ENCODE measurements around the gene CZIB. TPM values are rescaled to one million over a fixed set of nuclear protein-coding genes. Genes with fewer than 3 reads are reported as not detected.

Gene CZIB
- total RNA-seq, 1 donor from 2014 or later, result 72.7 TPM

DNA sequence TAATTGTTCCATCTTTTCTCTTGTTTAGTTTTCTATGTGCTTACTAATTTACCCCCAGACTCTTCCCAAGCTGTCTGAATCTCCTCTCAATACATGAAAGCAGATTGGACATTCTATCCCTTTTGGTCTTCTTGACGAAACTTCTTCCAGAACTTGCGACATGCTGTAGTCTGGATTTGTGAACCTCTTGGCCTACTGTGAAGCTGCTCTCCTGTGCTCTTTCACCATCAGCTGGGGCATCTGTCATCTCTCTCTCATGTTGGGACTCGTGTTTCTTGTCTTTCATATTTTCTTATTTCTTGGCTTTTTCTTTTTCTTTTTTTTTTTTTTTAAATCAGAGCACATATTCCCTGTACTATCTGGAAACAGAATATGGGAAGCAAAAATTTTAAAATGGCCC, 17.0 kb downstream of the CZIB start:
- H3K27ac Mint-ChIP-seq, result no peak overlapping the region
- no peak for DNase-seq (ENCODE audit: extremely low spot score, unreplicated experiment)
- H3K36me3 Mint-ChIP-seq, result peaks cover 53% of the 10 kb centered on the region
- no peaks in the 10 kb centered on the region for H3K27me3 Mint-ChIP-seq
- peaks cover 13% of the 10 kb centered on the region for H3K9me3 Mint-ChIP-seq
- TF ChIP-seq, protein P1, sequence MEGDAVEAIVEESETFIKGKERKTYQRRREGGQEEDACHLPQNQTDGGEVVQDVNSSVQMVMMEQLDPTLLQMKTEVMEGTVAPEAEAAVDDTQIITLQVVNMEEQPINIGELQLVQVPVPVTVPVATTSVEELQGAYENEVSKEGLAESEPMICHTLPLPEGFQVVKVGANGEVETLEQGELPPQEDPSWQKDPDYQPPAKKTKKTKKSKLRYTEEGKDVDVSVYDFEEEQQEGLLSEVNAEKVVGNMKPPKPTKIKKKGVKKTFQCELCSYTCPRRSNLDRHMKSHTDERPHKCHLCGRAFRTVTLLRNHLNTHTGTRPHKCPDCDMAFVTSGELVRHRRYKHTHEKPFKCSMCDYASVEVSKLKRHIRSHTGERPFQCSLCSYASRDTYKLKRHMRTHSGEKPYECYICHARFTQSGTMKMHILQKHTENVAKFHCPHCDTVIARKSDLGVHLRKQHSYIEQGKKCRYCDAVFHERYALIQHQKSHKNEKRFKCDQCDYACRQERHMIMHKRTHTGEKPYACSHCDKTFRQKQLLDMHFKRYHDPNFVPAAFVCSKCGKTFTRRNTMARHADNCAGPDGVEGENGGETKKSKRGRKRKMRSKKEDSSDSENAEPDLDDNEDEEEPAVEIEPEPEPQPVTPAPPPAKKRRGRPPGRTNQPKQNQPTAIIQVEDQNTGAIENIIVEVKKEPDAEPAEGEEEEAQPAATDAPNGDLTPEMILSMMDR (conservative IDR thresholded peaks at IDR 0.05), result no peak
- peaks cover under 1% of the 10 kb centered on the region for H3K4me1 Mint-ChIP-seq (ENCODE audit: unreplicated experiment)
- no peak overlapping the region for H3K4me3 Mint-ChIP-seq

DNA sequence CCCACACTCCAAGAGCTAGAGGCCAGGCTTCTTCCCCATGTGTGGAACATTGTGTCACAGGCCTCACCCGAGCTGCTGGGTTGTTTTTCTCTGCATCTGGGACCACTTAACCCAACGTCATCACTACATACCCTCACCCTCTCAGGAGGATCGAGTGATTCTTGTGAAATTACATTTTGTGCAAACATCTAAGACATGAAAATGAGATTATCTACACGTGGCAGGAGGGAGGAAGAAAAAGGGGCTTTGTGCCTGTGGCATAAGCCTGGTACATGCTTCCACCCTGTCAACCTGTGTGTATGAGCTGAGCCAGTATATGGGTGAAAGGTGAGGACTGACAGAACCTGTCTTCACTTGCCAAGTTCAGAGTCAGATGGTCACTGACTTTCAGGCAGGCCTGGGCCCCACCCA, 22.2 kb downstream of the CZIB start:
- peak overlapping the region; percentile 97 for H3K4me3 Mint-ChIP-seq
- TF ChIP-seq, protein P1 (conservative IDR thresholded peaks at IDR 0.05), result no peak
- H3K27me3 Mint-ChIP-seq, result no peaks in the 10 kb centered on the region
- peaks cover 22% of the 10 kb centered on the region for H3K36me3 Mint-ChIP-seq
- peak overlapping the region; percentile 93 for H3K27ac Mint-ChIP-seq
- peaks cover 25% of the 10 kb centered on the region for H3K4me1 Mint-ChIP-seq (ENCODE audit: unreplicated experiment)
- no peak for DNase-seq (ENCODE audit: extremely low spot score, unreplicated experiment)
- no peaks in the 10 kb centered on the region for H3K9me3 Mint-ChIP-seq

DNA sequence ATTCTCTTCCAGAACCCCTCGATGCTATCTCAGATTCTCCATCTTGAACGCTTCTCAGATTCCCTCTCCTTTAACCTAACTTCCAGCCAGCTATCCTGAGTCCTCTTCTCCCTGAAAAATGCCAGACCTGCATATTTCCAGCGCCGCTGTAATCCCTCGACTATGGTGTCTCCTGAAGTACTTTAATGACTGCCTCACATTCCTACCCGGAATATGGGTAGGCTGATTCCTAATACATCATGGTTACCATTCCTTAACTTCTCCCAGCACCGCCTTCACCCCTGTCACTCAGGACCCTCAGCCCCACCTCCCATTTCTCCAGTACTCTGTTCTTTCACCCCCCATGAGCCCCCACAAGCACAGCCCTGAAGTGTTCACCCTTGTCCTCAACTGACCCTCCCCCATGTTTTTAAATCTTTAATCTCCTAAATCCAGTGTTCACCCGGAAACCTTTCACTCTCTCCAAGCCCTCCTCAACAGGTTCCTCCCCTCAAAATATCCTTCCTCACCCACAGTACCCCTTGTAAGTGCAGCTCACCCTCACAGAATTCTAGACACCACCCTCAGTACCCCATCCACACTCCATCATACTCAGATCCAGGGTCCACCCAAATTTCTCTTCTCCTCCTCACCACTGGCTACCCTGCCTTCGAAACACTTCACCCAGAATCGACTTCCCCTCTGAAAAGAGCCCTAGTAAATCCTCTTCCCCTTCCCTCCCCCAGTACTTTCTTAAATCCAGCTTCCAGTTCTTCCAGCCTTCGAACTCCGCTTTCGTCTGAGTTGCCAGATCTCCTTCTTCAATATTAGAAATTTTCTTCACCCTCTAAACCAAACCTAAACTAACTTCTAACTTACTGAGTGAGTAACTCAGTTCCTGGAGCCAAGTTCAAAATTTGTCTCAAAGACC, 22.9 kb downstream of the CZIB start:
- no peak for DNase-seq (ENCODE audit: extremely low spot score, unreplicated experiment)
- Mint-ChIP-seq H3K36me3 (peaks cover 15% of the 10 kb centered on the region), H3K27me3 (no peaks in the 10 kb centered on the region), H3K4me1 (ENCODE audit: unreplicated experiment) (peaks cover 25% of the 10 kb centered on the region), H3K27ac (peak overlapping the region; percentile 93), H3K9me3 (no peaks in the 10 kb centered on the region), H3K4me3 (peak overlapping the region; percentile 97)
- TF ChIP-seq, protein P1 (conservative IDR thresholded peaks at IDR 0.05), result no peak

DNA sequence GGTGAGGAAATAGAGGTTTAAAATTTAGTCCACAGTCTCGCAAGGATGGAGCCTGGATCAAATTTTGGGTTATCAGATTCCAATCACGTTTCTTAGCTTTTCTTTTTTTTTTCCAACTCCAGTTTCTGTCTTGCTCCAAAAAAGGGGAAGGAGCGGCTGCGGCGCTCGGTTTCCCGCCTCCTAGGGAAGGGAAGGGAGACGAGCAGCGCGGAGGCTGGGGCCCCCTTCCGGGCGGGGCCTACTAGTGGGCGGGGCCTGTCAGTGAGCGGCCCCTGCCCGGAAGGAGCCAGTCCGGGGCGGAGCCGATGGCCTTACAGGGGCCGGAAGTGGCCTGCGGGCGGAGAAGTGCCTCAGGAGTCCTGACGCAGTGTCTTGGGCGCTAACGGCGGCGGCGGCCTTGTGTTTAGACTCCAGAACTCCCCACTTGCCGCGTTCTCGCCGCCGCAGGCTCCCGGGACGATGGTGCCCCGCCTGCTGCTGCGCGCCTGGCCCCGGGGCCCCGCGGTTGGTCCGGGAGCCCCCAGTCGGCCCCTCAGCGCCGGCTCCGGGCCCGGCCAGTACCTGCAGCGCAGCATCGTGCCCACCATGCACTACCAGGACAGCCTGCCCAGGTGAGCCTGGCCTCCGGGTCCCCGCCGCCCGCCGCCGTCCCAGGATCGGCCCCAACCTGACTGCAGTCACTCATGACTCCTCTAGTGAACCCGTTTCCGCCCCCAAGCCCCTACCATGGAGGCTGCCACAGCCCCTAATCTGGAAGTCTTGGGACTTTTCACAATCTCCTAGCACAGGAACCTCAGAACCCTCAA, 23.7 kb downstream of the CZIB start, which contains the start of gene CPT2:
Gene CPT2, plus strand, starts transcription at position 340 of the 806 bp plus-strand sequence. Its CDS starts 120 bp downstream, at position 460.
- peak within 1 kb of the TSS; percentile 93 for H3K27ac Mint-ChIP-seq
- peaks cover 13% of the 10 kb centered on the region for H3K36me3 Mint-ChIP-seq
- DNase-seq (ENCODE audit: extremely low spot score, unreplicated experiment), result peak; percentile 92
- H3K27me3 Mint-ChIP-seq, result no peaks in the 10 kb centered on the region
- H3K4me1 Mint-ChIP-seq (ENCODE audit: unreplicated experiment), result peaks cover 25% of the 10 kb centered on the region
- TF ChIP-seq, protein P1 (conservative IDR thresholded peaks at IDR 0.05), result peak; percentile 24
- H3K9me3 Mint-ChIP-seq, result no peaks in the 10 kb centered on the region
- peak within 1 kb of the TSS; percentile 97 for H3K4me3 Mint-ChIP-seq

DNA sequence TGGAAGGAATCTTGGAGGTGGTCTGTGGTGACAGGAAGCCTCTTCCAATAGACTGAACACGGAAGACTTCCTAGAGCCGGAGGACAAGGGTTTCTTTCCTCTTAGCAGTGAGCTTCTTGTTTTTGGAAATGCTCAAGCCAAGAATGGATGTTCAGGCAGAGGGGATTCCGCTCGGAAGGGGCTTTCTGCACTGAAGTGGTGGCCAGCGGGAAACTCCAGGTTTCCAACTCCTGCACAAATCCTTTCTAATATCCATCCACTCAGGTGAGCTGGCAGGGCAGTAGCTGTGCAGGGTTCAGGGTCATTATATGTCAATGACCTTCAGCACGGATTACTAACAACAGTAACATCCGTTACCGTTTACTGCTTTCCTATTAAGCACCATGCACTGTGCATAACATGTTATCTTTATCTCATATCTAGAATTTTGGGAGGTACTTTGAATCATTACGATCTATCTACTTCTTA, 24.4 kb downstream of the CZIB start:
- no peaks in the 10 kb centered on the region for H3K27me3 Mint-ChIP-seq

More for the DNA sequence above, 24.4 kb downstream of the CZIB start:
- DNase-seq (ENCODE audit: extremely low spot score, unreplicated experiment), result no peak
- peak overlapping the region; percentile 92 for H3K4me3 Mint-ChIP-seq
- peaks cover 10% of the 10 kb centered on the region for H3K36me3 Mint-ChIP-seq
- TF ChIP-seq, protein P1 (conservative IDR thresholded peaks at IDR 0.05), result no peak
- peaks cover 25% of the 10 kb centered on the region for H3K4me1 Mint-ChIP-seq (ENCODE audit: unreplicated experiment)
- peak overlapping the region; percentile 90 for H3K27ac Mint-ChIP-seq
- no peaks in the 10 kb centered on the region for H3K9me3 Mint-ChIP-seq
